CD4-positive, alpha-beta memory T cell (primary cell): ENCODE measurements around the gene TMEM106C. TPM values are rescaled to one million over a fixed set of nuclear protein-coding genes. Genes with fewer than 3 reads are reported as not detected.

Experiments used
- CTCF ChIA-PET: fragments of 350-600 bp; sonication (Branson Sonifier 250); formaldehyde crosslinking; loops from one replicate; lab custom pipeline; 2021; ENCODE audit warnings: inconsistent platforms; ENCODE audit not compliant: partially characterized antibody; lab: Charles Lee
- POLR2A ChIA-PET: fragments of 350-600 bp; sonication (Branson Sonifier 250); formaldehyde crosslinking; loops from one replicate; lab custom pipeline; 2021; ENCODE audit not compliant: partially characterized antibody; lab: Charles Lee
- DNase-seq, 5 donors: peaks; one replicate each; pipeline versions ENCODE4 v3.0.0 to v3.0.0-alpha.2; 2020 to 2022; ENCODE audit warnings: mixed read lengths in 1 of 5
- H3K27ac ChIP-seq: one replicate; pipeline ENCODE4 v1.7.0; 2013; ENCODE audit warnings: low read depth, low read length
- H3K27me3 ChIP-seq: 2 replicates; pipeline ENCODE4 v1.7.0; 2013; ENCODE audit warnings: mild to moderate bottlenecking, low read length, moderate library complexity; ENCODE audit not compliant: insufficient read depth
- H3K36me3 ChIP-seq: 2 replicates; pipeline ENCODE4 v1.7.0; 2013; ENCODE audit warnings: mild to moderate bottlenecking, low read length, moderate library complexity; ENCODE audit not compliant: insufficient read depth
- H3K4me1 ChIP-seq: 2 replicates; pipeline ENCODE4 v1.7.0; 2013; ENCODE audit warnings: mild to moderate bottlenecking, low read length, moderate library complexity; ENCODE audit not compliant: insufficient read depth
- H3K4me3 ChIP-seq, 2 donors: one replicate each; pipeline ENCODE4 v1.7.0; 2013; ENCODE audit warnings: low read length in 2 of 2, mild to moderate bottlenecking in 1 of 2
- H3K9me3 ChIP-seq, 2 donors: one replicate each; pipeline ENCODE4 v1.7.0; 2013; ENCODE audit warnings: low read length in 2 of 2, control low read depth in 1 of 2; ENCODE audit not compliant: control insufficient read depth in 1 of 2
- H3K27ac Mint-ChIP-seq, 7 donors: one replicate each; pipeline ENCODE4 v1.8.0; 2020 to 2021; ENCODE audit warnings: mixed read lengths in 7 of 7, mild to moderate bottlenecking in 6 of 7, inconsistent platforms in 3 of 7, moderate library complexity in 3 of 7
- H3K27me3 Mint-ChIP-seq, 2 donors: one replicate each; pipeline ENCODE4 v1.8.0; 2020 to 2021; ENCODE audit warnings: mixed read lengths in 2 of 2
- H3K36me3 Mint-ChIP-seq, 2 donors: one replicate each; pipeline ENCODE4 v1.8.0; 2020 to 2021; ENCODE audit warnings: mixed read lengths in 2 of 2, inconsistent platforms in 1 of 2, mild to moderate bottlenecking in 1 of 2
- H3K4me1 Mint-ChIP-seq, 4 donors: one replicate each; pipeline ENCODE4 v1.8.0; 2020 to 2021; ENCODE audit warnings: mixed read lengths in 4 of 4, mild to moderate bottlenecking in 1 of 4
- H3K4me3 Mint-ChIP-seq, 8 donors: one replicate each; pipeline ENCODE4 v1.8.0; 2020 to 2021; ENCODE audit warnings: mixed read lengths in 8 of 8, mild to moderate bottlenecking in 7 of 8, moderate library complexity in 6 of 8, inconsistent platforms in 3 of 8
- H3K9me3 Mint-ChIP-seq, 8 donors: one replicate each; pipeline ENCODE4 v1.8.0; 2020 to 2021; ENCODE audit warnings: mixed read lengths in 8 of 8, mild to moderate bottlenecking in 5 of 8, inconsistent platforms in 3 of 8, moderate library complexity in 1 of 8
- intact Hi-C: fragments of 100-400 bp; cut with micrococcal nuclease; formaldehyde crosslinking; loops from one replicate; pipeline ENCODE4 v1.15.1; 2023
- polyA plus RNA-seq, 2 donors: library from polyadenylated mRNA; unstranded; fragments of 300-500 nt; fragmentation: Illumina TruSeq; gene quantifications; one replicate each; pipeline ENCODE4 v1.2.3, GENCODE V29; 2021
- total RNA-seq, 2 experiments: library from RNA; stranded (reverse); gene quantifications; one replicate each; pipeline ENCODE4 v1.2.3, GENCODE V29; 2021

TMEM106C gene
- total and polyA plus RNA-seq, 4 experiments from 2014 or later = 42.5 to 77.4 (median 44.6) TPM

GRCh38 chr12:47988073-47989022, 25.0 kb downstream of the TMEM106C start:
- CTCF ChIA-PET = no interaction called here
- Histone ChIP-seq H3K4me1 (peaks cover 25% of the 10 kb centered on the region), H3K36me3 (no peaks in the 10 kb centered on the region), H3K27ac (no peak overlapping the region), H3K27me3 (no peaks in the 10 kb centered on the region), H3K4me3 (no peak overlapping the region), H3K9me3 (no peaks in the 10 kb centered on the region)
- no peaks in the 10 kb centered on the region for H3K36me3 Mint-ChIP-seq
- H3K27me3 Mint-ChIP-seq = peaks cover 0 to 2% of the 10 kb centered on the region in 2 donors
- peaks cover 12 to 18% (median 16%) of the 10 kb centered on the region in 4 donors for H3K4me1 Mint-ChIP-seq
- intact Hi-C loops = no loop called here
- POLR2A ChIA-PET = no interaction called here
- H3K9me3 Mint-ChIP-seq = peaks cover 0 to 2% (median 0%) of the 10 kb centered on the region in 8 donors
- no peak for DNase-seq
- no peak overlapping the region for H3K27ac Mint-ChIP-seq
- peak overlapping the region in 1 of 8 donors; percentile 29 for H3K4me3 Mint-ChIP-seq

- Mint-ChIP-seq H3K9me3 (peaks cover 0 to 2% (median 0%) of the 10 kb centered on the region in 8 donors), H3K27ac (no peak overlapping the region), H3K36me3 (no peaks in the 10 kb centered on the region), H3K27me3 (peaks cover 2 to 4% of the 10 kb centered on the region in 2 donors), H3K4me3 (no peak overlapping the region), H3K4me1 (peaks cover 12 to 18% (median 16%) of the 10 kb centered on the region in 4 donors)
- H3K4me3 ChIP-seq = no peak overlapping the region
- peaks cover 25% of the 10 kb centered on the region for H3K4me1 ChIP-seq
- CTCF ChIA-PET = no interaction called here
- H3K27me3 ChIP-seq = no peaks in the 10 kb centered on the region
- no peak for DNase-seq
- no peaks in the 10 kb centered on the region for H3K36me3 ChIP-seq
- H3K9me3 ChIP-seq = no peaks in the 10 kb centered on the region
- POLR2A ChIA-PET = no interaction called here
- intact Hi-C loops = no loop called here
- no peak overlapping the region for H3K27ac ChIP-seq
Observed at GRCh38 chr12:47989023-47989417, 25.6 kb downstream of the TMEM106C start.

- ChIA-PET CTCF (no interaction called here), POLR2A (no interaction called here)
- H3K27me3 Mint-ChIP-seq = peaks cover 2 to 4% of the 10 kb centered on the region in 2 donors
- Histone ChIP-seq H3K27me3 (no peaks in the 10 kb centered on the region), H3K27ac (no peak overlapping the region), H3K9me3 (no peaks in the 10 kb centered on the region), H3K36me3 (no peaks in the 10 kb centered on the region), H3K4me3 (no peak overlapping the region), H3K4me1 (peaks cover 25% of the 10 kb centered on the region)
- peaks cover 12 to 18% (median 16%) of the 10 kb centered on the region in 4 donors for H3K4me1 Mint-ChIP-seq
- no peak for DNase-seq
- H3K4me3 Mint-ChIP-seq = peak overlapping the region in 3 of 8 donors; percentile 33 to 58 (median 41)
- no peak overlapping the region for H3K27ac Mint-ChIP-seq
- intact Hi-C loops = no loop called here
- H3K36me3 Mint-ChIP-seq = no peaks in the 10 kb centered on the region
- H3K9me3 Mint-ChIP-seq = peaks cover 0 to 2% (median 0%) of the 10 kb centered on the region in 8 donors
Observed at GRCh38 chr12:47989666-47990065, 26.3 kb downstream of the TMEM106C start.

- Mint-ChIP-seq H3K4me3 (peak overlapping the region in 7 of 8 donors; percentile 17 to 68 (median 41)), H3K27ac (peak overlapping the region in 6 of 7 donors; percentile 24 to 86 (median 70))
- POLR2A ChIA-PET = interaction anchor here (0.9 to 1.0 kb wide), 2 partner anchors 15 to 86 kb away, joined by 3 read pairs; partner anchors contain the start of gene VDR
Observed at GRCh38 chr12:47990351-47991105, 27.1 kb downstream of the TMEM106C start.

GRCh38 chr12:47991106-47992061, 28.0 kb downstream of the TMEM106C start:
- Mint-ChIP-seq H3K27ac (peak overlapping the region in 1 of 7 donors; percentile 24), H3K4me1 (peaks cover 12 to 18% (median 16%) of the 10 kb centered on the region in 4 donors), H3K4me3 (peak overlapping the region in 1 of 8 donors; percentile 14), H3K9me3 (peaks cover 0 to 2% (median 0%) of the 10 kb centered on the region in 8 donors), H3K36me3 (no peaks in the 10 kb centered on the region), H3K27me3 (peaks cover 7 to 12% of the 10 kb centered on the region in 2 donors)
- intact Hi-C loops = no loop called here
- H3K4me1 ChIP-seq = peaks cover 25% of the 10 kb centered on the region
- ChIA-PET POLR2A (interaction anchor here (0.9 to 1.3 kb wide), 3 partner anchors 14 to 87 kb away, joined by 3 read pairs; partner anchors contain the start of genes TMEM106C and VDR), CTCF (interaction anchor here (1.1 to 1.4 kb wide), 2 partner anchors 28 kb away, joined by 4 to 6 read pairs; partner anchors contain the start of gene TMEM106C)
- H3K36me3 ChIP-seq = no peaks in the 10 kb centered on the region
- no peaks in the 10 kb centered on the region for H3K27me3 ChIP-seq
- peak in 1 of 5 donors; percentile 13 for DNase-seq
- no peaks in the 10 kb centered on the region for H3K9me3 ChIP-seq
- H3K4me3 ChIP-seq = no peak overlapping the region
- no peak overlapping the region for H3K27ac ChIP-seq

More at GRCh38 chr12:47990351-47991105, 27.1 kb downstream of the TMEM106C start:
- H3K36me3 Mint-ChIP-seq = no peaks in the 10 kb centered on the region
- DNase-seq = peak; percentile 62 to 76 (median 70)
- H3K9me3 Mint-ChIP-seq = peaks cover 0 to 2% (median 0%) of the 10 kb centered on the region in 8 donors
- Histone ChIP-seq H3K4me1 (peaks cover 25% of the 10 kb centered on the region), H3K4me3 (no peak overlapping the region), H3K36me3 (no peaks in the 10 kb centered on the region), H3K27ac (no peak overlapping the region), H3K27me3 (no peaks in the 10 kb centered on the region), H3K9me3 (no peaks in the 10 kb centered on the region)
- CTCF ChIA-PET = interaction anchor here (1.4 kb wide), 1 partner anchor 27 kb away, joined by 6 read pairs; the partner anchor contains the start of gene TMEM106C
- intact Hi-C loops = no loop called here
- H3K4me1 Mint-ChIP-seq = peaks cover 12 to 18% (median 16%) of the 10 kb centered on the region in 4 donors
- peaks cover 7 to 9% of the 10 kb centered on the region in 2 donors for H3K27me3 Mint-ChIP-seq

GRCh38 chr12:47992776-47993175, 29.4 kb downstream of the TMEM106C start:
- Mint-ChIP-seq H3K27me3 (peaks cover 8 to 12% of the 10 kb centered on the region in 2 donors), H3K36me3 (no peaks in the 10 kb centered on the region), H3K27ac (no peak overlapping the region), H3K4me3 (no peak overlapping the region), H3K4me1 (peaks cover 12 to 18% (median 16%) of the 10 kb centered on the region in 4 donors), H3K9me3 (peaks cover 0 to under 1% (median 0%) of the 10 kb centered on the region in 8 donors)
- Histone ChIP-seq H3K9me3 (no peaks in the 10 kb centered on the region), H3K27ac (no peak overlapping the region), H3K4me3 (no peak overlapping the region), H3K27me3 (no peaks in the 10 kb centered on the region), H3K4me1 (peaks cover 25% of the 10 kb centered on the region), H3K36me3 (no peaks in the 10 kb centered on the region)
- POLR2A ChIA-PET = no interaction called here
- CTCF ChIA-PET = interaction anchor here (1.1 kb wide), 1 partner anchor 30 kb away, joined by 4 read pairs; the partner anchor contains the start of gene TMEM106C
- no peak for DNase-seq
- intact Hi-C loops = no loop called here
